HepG2 (cell line): ENCODE data around the gene HINFP. TPM values are rescaled to one million over a fixed set of nuclear protein-coding genes. Genes with fewer than 3 reads are reported as not detected.

Experiments
- HMGXB3 ChIP-seq: sonication (generic); formaldehyde crosslinking; IDR thresholded peaks from 2 replicates; pipeline ENCODE4 v1.4.0; 2020; ENCODE audit warnings: missing genetic modification reagents, borderline replicate concordance
- MED13 ChIP-seq: sonication (generic); formaldehyde crosslinking; IDR thresholded peaks from 2 replicates; pipeline ENCODE4 v1.5.0; 2020; ENCODE audit warnings: missing genetic modification reagents
- NR2F1 ChIP-seq, 2 experiments: fragments of 450-650 bp in 1 of 2; formaldehyde crosslinking in 1 of 2; IDR thresholded peaks; 2 replicates each; pipeline versions ENCODE4 v1.5.0 to v1.6.1; 2016 to 2020; ENCODE audit warnings: mild to moderate bottlenecking in 1 of 2, missing compliant biosample characterization in 1 of 2, missing genetic modification reagents in 1 of 2, moderate library complexity in 1 of 2
- PLRG1 ChIP-seq: fragments of 450-650 bp; conservative IDR thresholded peaks from 2 replicates; pipeline ENCODE4 v1.6.1; 2016
- SMAD3 ChIP-seq: sonication (generic); formaldehyde crosslinking; IDR thresholded peaks from 2 replicates; pipeline ENCODE4 v1.4.0; 2020; ENCODE audit warnings: missing genetic modification reagents
- TCF12 ChIP-seq, 2 experiments: fragments of 450-650 bp in 1 of 2; sonication (generic) in 1 of 2; formaldehyde crosslinking in 1 of 2; IDR thresholded peaks; 2 replicates each; pipeline versions ENCODE4 v1.6.1 to v1.8.0; 2017 to 2022; ENCODE audit warnings: antibody characterized with exemption in 1 of 2, mild to moderate bottlenecking in 1 of 2, missing genetic modification reagents in 1 of 2, moderate library complexity in 1 of 2
- ZNF704 ChIP-seq: sonication (generic); formaldehyde crosslinking; IDR thresholded peaks from 2 replicates; pipeline ENCODE4 v1.8.1; 2023; ENCODE audit warnings: mild to moderate bottlenecking, inconsistent platforms, moderate library complexity, missing genetic modification reagents, borderline replicate concordance
- ZSCAN12 ChIP-seq: sonication (generic); formaldehyde crosslinking; IDR thresholded peaks from 2 replicates; pipeline ENCODE4 v1.9.0; 2021; ENCODE audit warnings: mild to moderate bottlenecking, missing genetic modification reagents
- polyA plus RNA-seq, 8 experiments: library from polyadenylated mRNA; depleted of rRNA in 3 of 8; stranded (reverse) in 7 of 8; unstranded in 1 of 8; fragments of >200 nt; fragmentation: Illumina TruSeq in 4 of 8; extraction: Trizol in 4 of 8; gene quantifications; 2 replicates each; pipeline versions ENCODE4 v1.2.1 to v1.2.3, GENCODE V29; 2011 to 2016; ENCODE audit warnings: low read depth in 4 of 8, missing spikeins in 1 of 8, mixed read lengths in 1 of 8; ENCODE audit not compliant: insufficient read depth in 1 of 8
- total RNA-seq, 5 experiments: library from RNA; depleted of rRNA; stranded (reverse); fragments of >200 nt; fragmentation: Illumina TruSeq; extraction: Trizol; gene quantifications; 2 replicates each; pipeline ENCODE4 v1.2.3, GENCODE V29; 2016; ENCODE audit warnings: low read depth in 1 of 5
- TF ChIP-seq, protein P1 (sequence below), 2 experiments: IDR thresholded peaks; 2 replicates each; pipeline ENCODE4 v1.6.1; 2011 to 2012; ENCODE audit warnings: low read length in 2 of 2, borderline replicate concordance in 1 of 2, low read depth in 1 of 2, mild to moderate bottlenecking in 1 of 2, moderate library complexity in 1 of 2
- TF ChIP-seq, protein P2 (sequence below): sonication (generic); formaldehyde crosslinking; IDR thresholded peaks from 2 replicates; pipeline ENCODE4 v1.4.0; 2020; ENCODE audit warnings: mild to moderate bottlenecking, low read depth, missing genetic modification reagents
- TF ChIP-seq, protein P3 (sequence below), 2 experiments: fragments of 450-650 bp in 1 of 2; sonication (generic) in 1 of 2; formaldehyde crosslinking; IDR thresholded peaks; 2 replicates each; pipeline versions ENCODE4 v1.5.0 to v1.8.0; 2020 to 2022; ENCODE audit warnings: mild to moderate bottlenecking in 1 of 2, missing genetic modification reagents in 1 of 2
- TF ChIP-seq, protein P4 (sequence below): sonication (generic); formaldehyde crosslinking; IDR thresholded peaks from 2 replicates; pipeline ENCODE4 v1.4.0; 2020; ENCODE audit warnings: missing genetic modification reagents

The HINFP gene
- total and polyA plus RNA-seq, 2 of the 13 experiments (the other 11 are each of a cell fraction or from before 2014, with no cell fraction given): 15.1 to 21.4 TPM

DNA sequence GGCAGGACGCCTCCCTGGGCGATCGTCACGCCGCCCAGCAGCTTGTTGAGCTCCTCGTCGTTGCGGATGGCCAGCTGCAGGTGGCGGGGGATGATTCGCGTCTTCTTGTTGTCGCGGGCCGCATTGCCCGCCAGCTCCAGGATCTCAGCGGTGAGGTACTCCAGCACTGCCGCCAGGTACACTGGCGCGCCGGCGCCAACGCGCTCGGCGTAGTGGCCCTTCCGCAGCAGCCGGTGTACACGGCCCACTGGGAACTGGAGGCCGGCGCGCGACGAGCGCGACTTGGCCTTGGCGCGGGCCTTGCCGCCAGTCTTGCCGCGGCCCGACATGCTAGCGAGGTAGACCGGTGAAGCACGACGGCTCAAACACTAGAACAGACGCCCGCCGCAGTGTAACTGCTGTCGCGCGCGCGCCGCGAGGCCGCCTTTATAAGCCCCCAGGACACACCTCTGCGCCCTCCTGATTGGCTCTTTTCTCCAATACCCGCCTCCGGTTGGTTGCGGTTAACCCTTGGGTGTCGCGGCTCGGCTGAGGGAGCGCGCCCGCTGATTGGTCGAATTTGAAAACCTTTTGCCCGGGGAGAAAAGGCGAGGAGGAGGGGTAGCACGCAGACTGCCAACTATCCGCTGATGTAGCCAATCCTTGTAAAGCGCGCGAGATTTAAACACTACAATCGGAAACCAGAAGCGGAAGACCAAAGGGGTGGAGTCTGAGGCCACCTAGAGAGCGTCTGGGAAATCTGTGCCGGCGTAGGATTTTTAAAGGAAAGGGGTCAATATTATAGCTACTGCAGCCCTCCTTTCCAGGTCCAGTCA, 26.1 kb upstream of the HINFP start (continued):
- TF ChIP-seq, protein P1, sequence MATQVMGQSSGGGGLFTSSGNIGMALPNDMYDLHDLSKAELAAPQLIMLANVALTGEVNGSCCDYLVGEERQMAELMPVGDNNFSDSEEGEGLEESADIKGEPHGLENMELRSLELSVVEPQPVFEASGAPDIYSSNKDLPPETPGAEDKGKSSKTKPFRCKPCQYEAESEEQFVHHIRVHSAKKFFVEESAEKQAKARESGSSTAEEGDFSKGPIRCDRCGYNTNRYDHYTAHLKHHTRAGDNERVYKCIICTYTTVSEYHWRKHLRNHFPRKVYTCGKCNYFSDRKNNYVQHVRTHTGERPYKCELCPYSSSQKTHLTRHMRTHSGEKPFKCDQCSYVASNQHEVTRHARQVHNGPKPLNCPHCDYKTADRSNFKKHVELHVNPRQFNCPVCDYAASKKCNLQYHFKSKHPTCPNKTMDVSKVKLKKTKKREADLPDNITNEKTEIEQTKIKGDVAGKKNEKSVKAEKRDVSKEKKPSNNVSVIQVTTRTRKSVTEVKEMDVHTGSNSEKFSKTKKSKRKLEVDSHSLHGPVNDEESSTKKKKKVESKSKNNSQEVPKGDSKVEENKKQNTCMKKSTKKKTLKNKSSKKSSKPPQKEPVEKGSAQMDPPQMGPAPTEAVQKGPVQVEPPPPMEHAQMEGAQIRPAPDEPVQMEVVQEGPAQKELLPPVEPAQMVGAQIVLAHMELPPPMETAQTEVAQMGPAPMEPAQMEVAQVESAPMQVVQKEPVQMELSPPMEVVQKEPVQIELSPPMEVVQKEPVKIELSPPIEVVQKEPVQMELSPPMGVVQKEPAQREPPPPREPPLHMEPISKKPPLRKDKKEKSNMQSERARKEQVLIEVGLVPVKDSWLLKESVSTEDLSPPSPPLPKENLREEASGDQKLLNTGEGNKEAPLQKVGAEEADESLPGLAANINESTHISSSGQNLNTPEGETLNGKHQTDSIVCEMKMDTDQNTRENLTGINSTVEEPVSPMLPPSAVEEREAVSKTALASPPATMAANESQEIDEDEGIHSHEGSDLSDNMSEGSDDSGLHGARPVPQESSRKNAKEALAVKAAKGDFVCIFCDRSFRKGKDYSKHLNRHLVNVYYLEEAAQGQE (IDR thresholded peaks at IDR 0.05; ENCODE audit: borderline replicate concordance in 1 of 2, low read depth in 1 of 2, low read length in 2 of 2): peak in 1 of 2 experiments; percentile 83; a peak in 1 of 4 replicates
- TF ChIP-seq ZNF704 (CRISPR knock-in tag): peak; percentile 91; the same call in 1 of the 2 replicates
- TF ChIP-seq NR2F1 (CRISPR knock-in tag; IDR thresholded peaks at IDR 0.05): no peak; a peak in 1 of 4 replicates
- TF ChIP-seq TCF12 (IDR thresholded peaks at IDR 0.05): no peak
- peak; percentile 68; the same call in 1 of the 2 replicates for TF ChIP-seq TCF12 (CRISPR knock-in tag; IDR thresholded peaks at IDR 0.05)
- peak; percentile 25; the same call in 1 of the 2 replicates for TF ChIP-seq HMGXB3 (CRISPR knock-in tag)
- TF ChIP-seq MED13 (CRISPR knock-in tag): no peak; the same call in 1 of the 2 replicates
- TF ChIP-seq, protein P2, sequence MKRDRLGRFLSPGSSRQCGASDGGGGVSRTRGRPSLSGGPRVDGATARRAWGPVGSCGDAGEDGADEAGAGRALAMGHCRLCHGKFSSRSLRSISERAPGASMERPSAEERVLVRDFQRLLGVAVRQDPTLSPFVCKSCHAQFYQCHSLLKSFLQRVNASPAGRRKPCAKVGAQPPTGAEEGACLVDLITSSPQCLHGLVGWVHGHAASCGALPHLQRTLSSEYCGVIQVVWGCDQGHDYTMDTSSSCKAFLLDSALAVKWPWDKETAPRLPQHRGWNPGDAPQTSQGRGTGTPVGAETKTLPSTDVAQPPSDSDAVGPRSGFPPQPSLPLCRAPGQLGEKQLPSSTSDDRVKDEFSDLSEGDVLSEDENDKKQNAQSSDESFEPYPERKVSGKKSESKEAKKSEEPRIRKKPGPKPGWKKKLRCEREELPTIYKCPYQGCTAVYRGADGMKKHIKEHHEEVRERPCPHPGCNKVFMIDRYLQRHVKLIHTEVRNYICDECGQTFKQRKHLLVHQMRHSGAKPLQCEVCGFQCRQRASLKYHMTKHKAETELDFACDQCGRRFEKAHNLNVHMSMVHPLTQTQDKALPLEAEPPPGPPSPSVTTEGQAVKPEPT: no peak; the same call in 1 of the 2 replicates
- no peak; the same call in 1 of the 2 replicates for TF ChIP-seq ZSCAN12 (CRISPR knock-in tag)
- no peak for TF ChIP-seq PLRG1
- peak; percentile 44; the same call in 1 of the 2 replicates for TF ChIP-seq SMAD3 (CRISPR knock-in tag)
- TF ChIP-seq, protein P3, sequence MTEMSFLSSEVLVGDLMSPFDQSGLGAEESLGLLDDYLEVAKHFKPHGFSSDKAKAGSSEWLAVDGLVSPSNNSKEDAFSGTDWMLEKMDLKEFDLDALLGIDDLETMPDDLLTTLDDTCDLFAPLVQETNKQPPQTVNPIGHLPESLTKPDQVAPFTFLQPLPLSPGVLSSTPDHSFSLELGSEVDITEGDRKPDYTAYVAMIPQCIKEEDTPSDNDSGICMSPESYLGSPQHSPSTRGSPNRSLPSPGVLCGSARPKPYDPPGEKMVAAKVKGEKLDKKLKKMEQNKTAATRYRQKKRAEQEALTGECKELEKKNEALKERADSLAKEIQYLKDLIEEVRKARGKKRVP (CRISPR knock-in tag; IDR thresholded peaks at IDR 0.05): peak in 1 of 2 experiments; percentile 83; a peak in 2 of 4 replicates
- TF ChIP-seq, protein P4, sequence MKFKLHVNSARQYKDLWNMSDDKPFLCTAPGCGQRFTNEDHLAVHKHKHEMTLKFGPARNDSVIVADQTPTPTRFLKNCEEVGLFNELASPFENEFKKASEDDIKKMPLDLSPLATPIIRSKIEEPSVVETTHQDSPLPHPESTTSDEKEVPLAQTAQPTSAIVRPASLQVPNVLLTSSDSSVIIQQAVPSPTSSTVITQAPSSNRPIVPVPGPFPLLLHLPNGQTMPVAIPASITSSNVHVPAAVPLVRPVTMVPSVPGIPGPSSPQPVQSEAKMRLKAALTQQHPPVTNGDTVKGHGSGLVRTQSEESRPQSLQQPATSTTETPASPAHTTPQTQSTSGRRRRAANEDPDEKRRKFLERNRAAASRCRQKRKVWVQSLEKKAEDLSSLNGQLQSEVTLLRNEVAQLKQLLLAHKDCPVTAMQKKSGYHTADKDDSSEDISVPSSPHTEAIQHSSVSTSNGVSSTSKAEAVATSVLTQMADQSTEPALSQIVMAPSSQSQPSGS (CRISPR knock-in tag): peak; percentile 63; the same call in 1 of the 2 replicates
